NCI-H446 treated with DMSO at 0.1 percent for 48 hours (cell line): ENCODE data around the gene MAGI2.

Experiments
- DNase-seq: peaks from one replicate; lab custom pipeline; 2025; lab: John Stamatoyannopoulos, UW

Gene MAGI2

GRCh38 chr7:78912781-78913180, 540.7 kb downstream of the MAGI2 start:
- DNase-seq: no peak

GRCh38 chr7:78906735-78907134, 546.7 kb downstream of the MAGI2 start:
- DNase-seq: no peak

GRCh38 chr7:78905436-78905835, 548.0 kb downstream of the MAGI2 start:
- DNase-seq: no peak

- DNase-seq: no peak
Observed at GRCh38 chr7:78904983-78905382, 548.5 kb downstream of the MAGI2 start.

GRCh38 chr7:78901566-78901965, 551.9 kb downstream of the MAGI2 start:
- DNase-seq: no peak

- DNase-seq: peak; percentile 24
Observed at GRCh38 chr7:78900806-78901205, 552.7 kb downstream of the MAGI2 start.

GRCh38 chr7:78895393-78895792, 558.1 kb downstream of the MAGI2 start:
- DNase-seq: no peak

GRCh38 chr7:78879206-78879605, 574.3 kb downstream of the MAGI2 start:
- no peak for DNase-seq

- DNase-seq: no peak
Observed at GRCh38 chr7:78873117-78873516, 580.4 kb downstream of the MAGI2 start.

- DNase-seq: no peak
Observed at GRCh38 chr7:78864339-78864738, 589.1 kb downstream of the MAGI2 start.

GRCh38 chr7:78863281-78863680, 590.2 kb downstream of the MAGI2 start:
- no peak for DNase-seq

GRCh38 chr7:78862411-78862900, 591.0 kb downstream of the MAGI2 start:
- no peak for DNase-seq

GRCh38 chr7:78852951-78853350, 600.5 kb downstream of the MAGI2 start:
- DNase-seq: no peak

GRCh38 chr7:78850093-78850740, 603.2 kb downstream of the MAGI2 start:
- DNase-seq: no peak

GRCh38 chr7:78845155-78845554, 608.3 kb downstream of the MAGI2 start:
- DNase-seq: no peak

GRCh38 chr7:78842068-78842467, 611.4 kb downstream of the MAGI2 start:
- no peak for DNase-seq

GRCh38 chr7:78835897-78836296, 617.6 kb downstream of the MAGI2 start:
- no peak for DNase-seq

GRCh38 chr7:78828317-78828716, 625.1 kb downstream of the MAGI2 start:
- no peak for DNase-seq

GRCh38 chr7:78803501-78804127, 649.9 kb downstream of the MAGI2 start:
- DNase-seq: no peak

GRCh38 chr7:78794101-78794500, 659.4 kb downstream of the MAGI2 start:
- DNase-seq: no peak

GRCh38 chr7:78792624-78793023, 660.8 kb downstream of the MAGI2 start:
- DNase-seq: no peak

- DNase-seq: no peak
Observed at GRCh38 chr7:78792006-78792405, 661.5 kb downstream of the MAGI2 start.

GRCh38 chr7:78788464-78788863, 665.0 kb downstream of the MAGI2 start:
- no peak for DNase-seq

- DNase-seq: no peak
Observed at GRCh38 chr7:78787854-78788253, 665.6 kb downstream of the MAGI2 start.
